Sigmoid colon (tissue), 4 donors: ENCODE results near the gene TERB2.

Experiments
- EP300 ChIP-seq, 4 donors: sonication (generic); formaldehyde crosslinking; IDR thresholded peaks; one replicate each; pipeline ENCODE4 v1.6.1; 2017; ENCODE audit warnings: antibody characterized with exemption in 4 of 4
- POLR2A ChIP-seq, 2 donors: fragments of 450-650 bp; IDR thresholded peaks; one replicate each; pipeline ENCODE4 v1.6.1; 2016; ENCODE audit warnings: antibody characterized with exemption in 2 of 2, mild to moderate bottlenecking in 2 of 2, moderate library complexity in 2 of 2
- POLR2AphosphoS5 ChIP-seq, 4 donors: sonication (generic); formaldehyde crosslinking; IDR thresholded peaks; one replicate each; pipeline ENCODE4 v1.6.1; 2017; ENCODE audit warnings: antibody characterized with exemption in 4 of 4
- TF ChIP-seq, protein P1 (sequence below), 4 experiments: fragments of 450-650 bp in 3 of 4; fragments of 200-600 bp in 1 of 4; IDR thresholded peaks; one replicate each; pipeline ENCODE4 v1.5.1; 2016 to 2019; ENCODE audit warnings: antibody characterized with exemption in 4 of 4, mild to moderate bottlenecking in 3 of 4, moderate library complexity in 2 of 4

- TF ChIP-seq POLR2AphosphoS5 (IDR thresholded peaks at IDR 0.05) (no peak), POLR2A (IDR thresholded peaks at IDR 0.05) (no peak), EP300 (IDR thresholded peaks at IDR 0.05) (no peak)
- TF ChIP-seq, protein P1, sequence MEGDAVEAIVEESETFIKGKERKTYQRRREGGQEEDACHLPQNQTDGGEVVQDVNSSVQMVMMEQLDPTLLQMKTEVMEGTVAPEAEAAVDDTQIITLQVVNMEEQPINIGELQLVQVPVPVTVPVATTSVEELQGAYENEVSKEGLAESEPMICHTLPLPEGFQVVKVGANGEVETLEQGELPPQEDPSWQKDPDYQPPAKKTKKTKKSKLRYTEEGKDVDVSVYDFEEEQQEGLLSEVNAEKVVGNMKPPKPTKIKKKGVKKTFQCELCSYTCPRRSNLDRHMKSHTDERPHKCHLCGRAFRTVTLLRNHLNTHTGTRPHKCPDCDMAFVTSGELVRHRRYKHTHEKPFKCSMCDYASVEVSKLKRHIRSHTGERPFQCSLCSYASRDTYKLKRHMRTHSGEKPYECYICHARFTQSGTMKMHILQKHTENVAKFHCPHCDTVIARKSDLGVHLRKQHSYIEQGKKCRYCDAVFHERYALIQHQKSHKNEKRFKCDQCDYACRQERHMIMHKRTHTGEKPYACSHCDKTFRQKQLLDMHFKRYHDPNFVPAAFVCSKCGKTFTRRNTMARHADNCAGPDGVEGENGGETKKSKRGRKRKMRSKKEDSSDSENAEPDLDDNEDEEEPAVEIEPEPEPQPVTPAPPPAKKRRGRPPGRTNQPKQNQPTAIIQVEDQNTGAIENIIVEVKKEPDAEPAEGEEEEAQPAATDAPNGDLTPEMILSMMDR (IDR thresholded peaks at IDR 0.05): no peak
These were observed 47.1 kb upstream of the TERB2 start for GRCh38 chr15:44909423-44909822.
